ENCODE results near the gene LMNA. TPM values are rescaled to one million over a fixed set of nuclear protein-coding genes. Genes with fewer than 3 reads are reported as not detected.

LMNA gene
- total RNA-seq, 2 experiments from 2014 or later, result 435 to 455 TPM

DNA sequence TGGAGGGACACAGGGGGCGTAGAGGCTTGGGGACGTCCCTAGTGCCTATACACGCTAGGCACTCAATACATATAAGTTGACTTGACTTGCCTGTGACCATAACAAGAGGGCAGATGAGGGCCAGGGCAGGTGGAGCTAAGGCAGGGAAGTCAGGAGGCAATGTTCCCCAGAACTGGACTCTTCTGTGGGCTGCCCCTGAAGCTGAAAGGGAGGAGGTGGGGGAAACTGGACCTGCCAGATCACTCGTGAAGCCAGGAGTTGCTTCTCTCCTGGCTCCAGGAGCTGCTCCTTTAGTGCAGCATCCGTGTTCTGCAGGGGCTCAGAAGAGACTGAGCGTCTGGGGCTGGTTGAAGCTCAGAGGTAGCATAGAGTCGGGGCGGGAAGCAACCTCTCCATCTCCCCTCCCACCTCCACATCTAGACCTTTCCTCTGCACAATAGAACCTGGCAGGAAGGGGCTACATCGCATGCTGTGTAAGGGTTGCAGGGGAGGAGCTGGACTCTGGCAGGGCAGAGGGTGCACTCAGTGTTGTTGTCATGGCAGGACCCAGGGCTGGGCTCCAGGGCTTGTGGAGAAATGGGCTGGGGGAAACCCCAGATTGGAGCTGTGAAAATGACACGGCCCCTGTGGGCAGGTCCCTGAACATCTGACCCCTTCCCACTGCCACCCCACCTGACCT, 36.0 kb downstream of the LMNA start:
- intact Hi-C loops (cut with DNase I, micrococcal nuclease), result no loop called here
- Mint-ChIP-seq H3K27me3 (peaks cover 5% of the 10 kb centered on the region), H3K27ac (no peak overlapping the region), H3K36me3 (ENCODE audit: low read depth) (no peaks in the 10 kb centered on the region), H3K9me3 (no peaks in the 10 kb centered on the region), H3K4me1 (ENCODE audit: low read depth) (peaks cover 42% of the 10 kb centered on the region), H3K4me3 (no peak overlapping the region)
- no peaks in the 10 kb centered on the region for H3K36me3 ChIP-seq (ENCODE audit: insufficient read depth, low read length)
- DNase-seq (peak in 1 of 14 experiments; percentile 67), ATAC-seq (ENCODE audit: poor library complexity) (no peak)
- POLR2A ChIA-PET, result interaction anchor here (2.4 kb wide), 1 partner anchor 62 kb away, joined by 9 read pairs; the partner anchor contains the start of gene PMF1
- no peak overlapping the region for H3K27ac ChIP-seq (ENCODE audit: low read depth in 1 of 2, low read length in 2 of 2)
- H3K4me3 ChIP-seq (ENCODE audit: low read length), result no peak overlapping the region
- H3K4me1 ChIP-seq (ENCODE audit: insufficient read depth, low read length), result peaks cover 47% of the 10 kb centered on the region
- TF ChIP-seq, protein P1, sequence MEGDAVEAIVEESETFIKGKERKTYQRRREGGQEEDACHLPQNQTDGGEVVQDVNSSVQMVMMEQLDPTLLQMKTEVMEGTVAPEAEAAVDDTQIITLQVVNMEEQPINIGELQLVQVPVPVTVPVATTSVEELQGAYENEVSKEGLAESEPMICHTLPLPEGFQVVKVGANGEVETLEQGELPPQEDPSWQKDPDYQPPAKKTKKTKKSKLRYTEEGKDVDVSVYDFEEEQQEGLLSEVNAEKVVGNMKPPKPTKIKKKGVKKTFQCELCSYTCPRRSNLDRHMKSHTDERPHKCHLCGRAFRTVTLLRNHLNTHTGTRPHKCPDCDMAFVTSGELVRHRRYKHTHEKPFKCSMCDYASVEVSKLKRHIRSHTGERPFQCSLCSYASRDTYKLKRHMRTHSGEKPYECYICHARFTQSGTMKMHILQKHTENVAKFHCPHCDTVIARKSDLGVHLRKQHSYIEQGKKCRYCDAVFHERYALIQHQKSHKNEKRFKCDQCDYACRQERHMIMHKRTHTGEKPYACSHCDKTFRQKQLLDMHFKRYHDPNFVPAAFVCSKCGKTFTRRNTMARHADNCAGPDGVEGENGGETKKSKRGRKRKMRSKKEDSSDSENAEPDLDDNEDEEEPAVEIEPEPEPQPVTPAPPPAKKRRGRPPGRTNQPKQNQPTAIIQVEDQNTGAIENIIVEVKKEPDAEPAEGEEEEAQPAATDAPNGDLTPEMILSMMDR (IDR thresholded peaks at IDR 0.05), result no peak
- no peaks in the 10 kb centered on the region for H3K9me3 ChIP-seq (ENCODE audit: control insufficient read depth in 1 of 2, insufficient read depth in 1 of 2, low read length in 2 of 2)
- CTCF ChIA-PET, result interaction anchor here (2.2 to 2.8 kb wide), 2 partner anchors 54 to 75 kb away, joined by 8 to 13 read pairs; no protein-coding TSS in a partner anchor
- no peaks in the 10 kb centered on the region for H3K27me3 ChIP-seq (ENCODE audit: control insufficient read depth in 1 of 2, insufficient read depth in 2 of 2, low read length in 2 of 2)

DNA sequence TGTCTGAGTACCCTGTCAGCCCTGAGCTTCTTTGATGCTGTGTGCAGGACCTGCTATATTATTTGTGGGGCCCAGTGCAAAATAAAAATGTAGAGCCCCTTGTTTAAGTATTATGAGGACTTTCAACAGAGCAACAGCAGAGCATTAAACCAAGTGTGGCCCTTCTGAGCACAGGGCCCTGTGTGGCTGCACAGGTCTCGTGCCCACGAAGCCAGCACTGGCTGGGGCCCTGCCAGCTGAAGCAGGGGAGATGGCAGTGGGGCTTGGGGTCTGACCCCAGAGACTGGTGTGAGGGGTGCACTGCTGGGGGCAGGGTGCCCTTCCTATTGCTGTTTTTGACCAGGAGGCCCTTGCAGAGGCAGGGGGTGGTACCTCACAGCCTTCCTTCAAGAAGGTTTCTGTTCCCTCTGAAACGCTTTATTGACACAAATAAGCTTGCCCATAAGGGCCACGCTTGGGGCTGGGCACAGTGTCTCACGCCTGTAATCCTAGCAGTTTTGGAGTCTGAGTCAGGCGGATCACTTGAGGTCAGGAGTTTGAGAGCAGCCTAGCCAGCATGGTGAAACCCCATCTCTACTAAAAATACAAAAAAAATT, 36.7 kb downstream of the LMNA start:
- TF ChIP-seq, protein P1 (IDR thresholded peaks at IDR 0.05), result no peak
- Histone ChIP-seq H3K4me3 (ENCODE audit: low read length) (no peak overlapping the region), H3K9me3 (ENCODE audit: control insufficient read depth in 1 of 2, insufficient read depth in 1 of 2, low read length in 2 of 2) (no peaks in the 10 kb centered on the region), H3K4me1 (ENCODE audit: insufficient read depth, low read length) (peaks cover 49% of the 10 kb centered on the region), H3K36me3 (ENCODE audit: insufficient read depth, low read length) (no peaks in the 10 kb centered on the region), H3K27me3 (ENCODE audit: control insufficient read depth in 1 of 2, insufficient read depth in 2 of 2, low read length in 2 of 2) (no peaks in the 10 kb centered on the region), H3K27ac (ENCODE audit: low read depth in 1 of 2, low read length in 2 of 2) (no peak overlapping the region)
- H3K36me3 Mint-ChIP-seq (ENCODE audit: low read depth), result no peaks in the 10 kb centered on the region
- H3K4me3 Mint-ChIP-seq, result no peak overlapping the region
- H3K27me3 Mint-ChIP-seq, result peaks cover under 1% of the 10 kb centered on the region
- no peak for ATAC-seq (ENCODE audit: poor library complexity)
- intact Hi-C loops (cut with DNase I, micrococcal nuclease), result no loop called here
- ChIA-PET POLR2A (interaction anchor here (0.9 to 2.4 kb wide), 2 partner anchors 42 to 62 kb away, joined by 3 to 9 read pairs; partner anchors contain the start of genes PMF1 and SLC25A44), CTCF (interaction anchor here (2.2 to 2.8 kb wide), 2 partner anchors 55 to 74 kb away, joined by 8 to 13 read pairs; no protein-coding TSS in a partner anchor)
- peak in 1 of 14 experiments; percentile 67 for DNase-seq
- H3K9me3 Mint-ChIP-seq, result no peaks in the 10 kb centered on the region
- no peak overlapping the region for H3K27ac Mint-ChIP-seq
- H3K4me1 Mint-ChIP-seq (ENCODE audit: low read depth), result peaks cover 44% of the 10 kb centered on the region

DNA sequence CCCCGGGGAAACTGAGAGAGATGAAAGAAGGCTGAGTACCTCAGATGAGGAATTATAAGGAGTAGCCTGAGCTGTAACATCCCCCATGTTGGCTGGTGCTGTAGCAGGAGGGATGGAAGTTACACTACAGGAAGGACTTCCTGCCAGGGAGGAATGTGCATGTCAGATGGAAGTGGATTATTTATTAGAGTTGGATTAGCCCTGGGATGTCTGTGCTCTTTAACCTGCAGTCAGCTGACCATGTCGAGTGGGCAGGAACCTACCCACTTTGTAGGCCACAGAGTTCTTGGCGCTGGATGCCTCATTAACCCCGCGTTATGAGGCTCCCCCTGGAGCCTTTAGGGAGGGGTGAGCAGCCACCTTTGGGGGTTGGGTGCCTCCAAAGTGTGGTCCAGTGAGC, 38.1 kb downstream of the LMNA start:
- ATAC-seq (ENCODE audit: poor library complexity), result no peak
- CTCF ChIA-PET, result interaction anchor here (1.4 to 2.8 kb wide), 2 partner anchors 56 to 72 kb away, joined by 5 to 13 read pairs; no protein-coding TSS in a partner anchor
- POLR2A ChIA-PET, result no interaction called here
- intact Hi-C loops (cut with DNase I, micrococcal nuclease), result no loop called here
- H3K27me3 Mint-ChIP-seq, result no peaks in the 10 kb centered on the region
- no peak overlapping the region for H3K27ac ChIP-seq (ENCODE audit: low read depth in 1 of 2, low read length in 2 of 2)
- H3K4me3 ChIP-seq (ENCODE audit: low read length), result no peak overlapping the region
- TF ChIP-seq, protein P1 (IDR thresholded peaks at IDR 0.05), result no peak
- no peaks in the 10 kb centered on the region for H3K36me3 Mint-ChIP-seq (ENCODE audit: low read depth)
- H3K4me1 ChIP-seq (ENCODE audit: insufficient read depth, low read length), result peaks cover 43% of the 10 kb centered on the region
- no peaks in the 10 kb centered on the region for H3K36me3 ChIP-seq (ENCODE audit: insufficient read depth, low read length)
- H3K4me3 Mint-ChIP-seq, result no peak overlapping the region
- H3K9me3 Mint-ChIP-seq, result no peaks in the 10 kb centered on the region
- DNase-seq, result peak in 1 of 14 experiments; percentile 46
- H3K27me3 ChIP-seq (ENCODE audit: control insufficient read depth in 1 of 2, insufficient read depth in 2 of 2, low read length in 2 of 2), result no peaks in the 10 kb centered on the region
- no peaks in the 10 kb centered on the region for H3K9me3 ChIP-seq (ENCODE audit: control insufficient read depth in 1 of 2, insufficient read depth in 1 of 2, low read length in 2 of 2)
- H3K27ac Mint-ChIP-seq, result no peak overlapping the region
- peaks cover 45% of the 10 kb centered on the region for H3K4me1 Mint-ChIP-seq (ENCODE audit: low read depth)

Measured in CD4-positive, alpha-beta T cell (primary cell).